Tibial nerve (tissue), 4 donors: Measurements from ENCODE around the gene ASB3. TPM values are rescaled to one million over a fixed set of nuclear protein-coding genes. Genes with fewer than 3 reads are reported as not detected.

ENCODE experiments used
- DNase-seq, 2 donors: peaks; one replicate each; pipeline ENCODE4 v3.0.0-alpha.2; 2019; ENCODE audit warnings: low spot score in 2 of 2
- H3K27ac ChIP-seq, 4 donors: fragments of 200-600 bp; sonication (generic) in 3 of 4; one replicate each; pipeline ENCODE4 v1.5.1; 2017 to 2019; ENCODE audit warnings: mild to moderate bottlenecking in 1 of 4
- H3K27me3 ChIP-seq, 2 donors: fragments of 200-600 bp; sonication (generic) in 1 of 2; one replicate each; pipeline versions ENCODE4 v1.5.1 to v1.6.0; 2017 to 2019
- H3K36me3 ChIP-seq, 3 donors: fragments of 200-600 bp; sonication (generic); one replicate each; pipeline ENCODE4 v1.5.1; 2018 to 2019
- H3K4me1 ChIP-seq, 4 donors: fragments of 200-600 bp; sonication (generic) in 3 of 4; one replicate each; pipeline ENCODE4 v1.5.1; 2017 to 2019
- H3K4me3 ChIP-seq, 4 donors: fragments of 200-600 bp; sonication (generic) in 3 of 4; one replicate each; pipeline ENCODE4 v1.5.1; 2017 to 2019; ENCODE audit warnings: mild to moderate bottlenecking in 1 of 4, moderate library complexity in 1 of 4
- H3K9me3 ChIP-seq, 4 donors: fragments of 200-600 bp; sonication (generic) in 3 of 4; one replicate each; pipeline ENCODE4 v1.5.1; 2017 to 2019
- EP300 ChIP-seq, 2 donors: sonication (generic); formaldehyde crosslinking; IDR thresholded peaks; one replicate each; pipeline ENCODE4 v1.6.1; 2017; ENCODE audit warnings: antibody characterized with exemption in 2 of 2, mild to moderate bottlenecking in 1 of 2
- POLR2A ChIP-seq, 2 donors: fragments of 450-650 bp; IDR thresholded peaks; one replicate each; pipeline ENCODE4 v1.6.1; 2017; ENCODE audit warnings: antibody characterized with exemption in 2 of 2, mild to moderate bottlenecking in 2 of 2, moderate library complexity in 2 of 2
- WGBS, 2 donors: methylation state at CpG; one replicate each; pipeline ENCODE4 v1.1.5; 2018; 5-methylcytosine and 5-hydroxymethylcytosine counted together
- total RNA-seq, 4 donors: library from RNA; depleted of rRNA; stranded (reverse); fragments of >200 nt; gene quantifications; one replicate each; pipeline ENCODE4 v1.1.0, GENCODE V29; 2016
- TF ChIP-seq, protein P1 (sequence below), 5 experiments: fragments of 200-600 bp in 3 of 5; fragments of 450-650 bp in 2 of 5; sonication (generic) in 3 of 5; IDR thresholded peaks; one replicate each; pipeline ENCODE4 v1.5.1; 2016 to 2019; ENCODE audit warnings: antibody characterized with exemption in 5 of 5, mild to moderate bottlenecking in 3 of 5, moderate library complexity in 2 of 5

ASB3 gene
- total RNA-seq, 4 donors from 2014 or later: 16.8 to 24.7 (median 17.3) TPM

- no peak for TF ChIP-seq POLR2A (IDR thresholded peaks at IDR 0.05)
- no peak for TF ChIP-seq EP300 (IDR thresholded peaks at IDR 0.05)
- TF ChIP-seq, protein P1, sequence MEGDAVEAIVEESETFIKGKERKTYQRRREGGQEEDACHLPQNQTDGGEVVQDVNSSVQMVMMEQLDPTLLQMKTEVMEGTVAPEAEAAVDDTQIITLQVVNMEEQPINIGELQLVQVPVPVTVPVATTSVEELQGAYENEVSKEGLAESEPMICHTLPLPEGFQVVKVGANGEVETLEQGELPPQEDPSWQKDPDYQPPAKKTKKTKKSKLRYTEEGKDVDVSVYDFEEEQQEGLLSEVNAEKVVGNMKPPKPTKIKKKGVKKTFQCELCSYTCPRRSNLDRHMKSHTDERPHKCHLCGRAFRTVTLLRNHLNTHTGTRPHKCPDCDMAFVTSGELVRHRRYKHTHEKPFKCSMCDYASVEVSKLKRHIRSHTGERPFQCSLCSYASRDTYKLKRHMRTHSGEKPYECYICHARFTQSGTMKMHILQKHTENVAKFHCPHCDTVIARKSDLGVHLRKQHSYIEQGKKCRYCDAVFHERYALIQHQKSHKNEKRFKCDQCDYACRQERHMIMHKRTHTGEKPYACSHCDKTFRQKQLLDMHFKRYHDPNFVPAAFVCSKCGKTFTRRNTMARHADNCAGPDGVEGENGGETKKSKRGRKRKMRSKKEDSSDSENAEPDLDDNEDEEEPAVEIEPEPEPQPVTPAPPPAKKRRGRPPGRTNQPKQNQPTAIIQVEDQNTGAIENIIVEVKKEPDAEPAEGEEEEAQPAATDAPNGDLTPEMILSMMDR (IDR thresholded peaks at IDR 0.05): no peak
- H3K27me3 ChIP-seq: no peaks in the 10 kb centered on the region
- H3K4me1 ChIP-seq: peaks cover 0 to 12% (median 4%) of the 10 kb centered on the region in 4 donors
- no peak overlapping the region for H3K4me3 ChIP-seq
- no peaks in the 10 kb centered on the region for H3K9me3 ChIP-seq
- no peak for DNase-seq
- peaks cover 0 to 25% (median 0%) of the 10 kb centered on the region in 3 donors for H3K36me3 ChIP-seq
- 91 to 93% methylated on average over 4 of the region's 4 CpGs for WGBS, 2 donors
- H3K27ac ChIP-seq: no peak overlapping the region
Observed at GRCh38 chr2:53780056-53780455, 6.7 kb downstream of the ASB3 start.

- H3K27ac ChIP-seq: no peak overlapping the region
- H3K4me1 ChIP-seq: no peaks in the 10 kb centered on the region
- WGBS, 2 donors: 90 to 93% methylated on average over 5 of the region's 5 CpGs
- no peak overlapping the region for H3K4me3 ChIP-seq
- H3K9me3 ChIP-seq: no peaks in the 10 kb centered on the region
- DNase-seq: no peak
- H3K36me3 ChIP-seq: peaks cover 0 to 28% (median 0%) of the 10 kb centered on the region in 3 donors
- TF ChIP-seq POLR2A (IDR thresholded peaks at IDR 0.05) (no peak), EP300 (IDR thresholded peaks at IDR 0.05) (no peak)
- TF ChIP-seq, protein P1 (IDR thresholded peaks at IDR 0.05): no peak
- no peaks in the 10 kb centered on the region for H3K27me3 ChIP-seq
Observed at GRCh38 chr2:53778536-53779162, 8.1 kb downstream of the ASB3 start.

- Histone ChIP-seq H3K9me3 (no peaks in the 10 kb centered on the region), H3K36me3 (peaks cover 0 to 28% (median 0%) of the 10 kb centered on the region in 3 donors), H3K4me3 (no peak overlapping the region), H3K27ac (no peak overlapping the region), H3K4me1 (no peaks in the 10 kb centered on the region), H3K27me3 (no peaks in the 10 kb centered on the region)
- WGBS, 2 donors: 56 to 57% methylated on average over 1 of the region's 1 CpG
- no peak for DNase-seq
- TF ChIP-seq, protein P1 (IDR thresholded peaks at IDR 0.05): no peak
- TF ChIP-seq POLR2A (IDR thresholded peaks at IDR 0.05): no peak
- TF ChIP-seq EP300 (IDR thresholded peaks at IDR 0.05): no peak
Observed at GRCh38 chr2:53777134-53777533, 9.6 kb downstream of the ASB3 start.

DNA sequence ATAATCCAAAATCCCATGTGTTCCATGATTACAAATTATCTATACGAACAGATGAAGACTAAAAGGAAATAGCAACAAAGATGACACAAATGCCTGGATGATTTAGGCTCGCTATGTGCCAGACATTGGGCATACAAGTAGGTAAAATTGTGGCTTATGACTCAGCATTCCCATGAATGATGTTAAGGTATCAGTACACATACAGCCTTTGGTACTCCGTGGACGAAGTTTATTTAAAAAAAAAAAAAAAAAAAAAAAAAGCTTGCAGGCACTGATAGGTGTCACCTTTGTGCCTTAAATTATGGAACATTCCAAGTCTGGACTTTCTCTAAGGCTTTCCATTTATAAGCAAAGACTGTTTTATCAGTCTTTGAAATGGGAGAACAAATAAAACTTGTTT, 16.5 kb downstream of the ASB3 start:
- TF ChIP-seq, protein P1 (IDR thresholded peaks at IDR 0.05): no peak
- TF ChIP-seq POLR2A (IDR thresholded peaks at IDR 0.05): no peak
- no peak for TF ChIP-seq EP300 (IDR thresholded peaks at IDR 0.05)
- no peak overlapping the region for H3K27ac ChIP-seq
- 89% methylated on average over 4 of the region's 4 CpGs for WGBS, 2 donors
- H3K4me1 ChIP-seq: peaks cover 0 to 24% (median 7%) of the 10 kb centered on the region in 4 donors
- H3K9me3 ChIP-seq: no peaks in the 10 kb centered on the region
- no peak overlapping the region for H3K4me3 ChIP-seq
- no peak for DNase-seq
- peaks cover 0 to 4% (median 0%) of the 10 kb centered on the region in 3 donors for H3K36me3 ChIP-seq
- no peaks in the 10 kb centered on the region for H3K27me3 ChIP-seq

DNA sequence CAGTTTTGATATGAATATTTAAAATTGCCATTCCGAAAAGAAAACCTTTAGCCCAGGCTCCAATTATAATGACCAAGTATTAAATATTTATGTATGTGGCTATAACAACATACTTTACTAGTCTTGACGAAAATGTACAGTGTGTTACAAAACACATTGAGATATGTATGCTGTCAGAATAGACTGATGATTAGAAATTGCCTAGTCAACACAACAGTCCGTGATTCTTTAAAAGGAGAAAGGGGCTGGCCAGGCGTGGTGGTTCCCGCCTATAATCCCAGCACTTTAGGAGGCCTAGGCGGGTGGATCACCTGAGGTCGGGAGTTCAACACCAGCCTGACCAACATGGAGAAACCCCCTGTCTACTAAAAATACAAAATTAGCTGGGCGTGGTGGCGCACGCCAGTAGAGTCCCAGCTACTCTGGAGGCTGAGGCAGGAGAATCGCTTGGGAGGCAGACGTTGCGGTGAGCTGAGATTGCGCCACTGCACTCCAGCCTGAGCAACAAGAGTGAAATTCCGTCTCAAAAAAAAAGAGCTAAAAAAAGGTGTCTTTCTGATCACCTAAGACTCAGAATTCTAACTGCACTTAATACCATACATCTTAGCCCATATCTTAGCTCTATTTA, 17.3 kb downstream of the ASB3 start:
- H3K4me3 ChIP-seq: no peak overlapping the region
- TF ChIP-seq EP300 (IDR thresholded peaks at IDR 0.05): no peak
- no peaks in the 10 kb centered on the region for H3K27me3 ChIP-seq
- H3K9me3 ChIP-seq: no peaks in the 10 kb centered on the region
- H3K27ac ChIP-seq: no peak overlapping the region
- peaks cover 0 to 4% (median 0%) of the 10 kb centered on the region in 3 donors for H3K36me3 ChIP-seq
- WGBS, 2 donors: 88 to 90% methylated on average over 15 of the region's 15 CpGs
- H3K4me1 ChIP-seq: peaks cover 0 to 24% (median 7%) of the 10 kb centered on the region in 4 donors
- DNase-seq: no peak
